Thoracic aorta (tissue), 2 donors: ENCODE measurements around the gene CLN3. TPM values are rescaled to one million over a fixed set of nuclear protein-coding genes. Genes with fewer than 3 reads are reported as not detected.

Experiments used
- ATAC-seq: fragments of 150-250 bp; one replicate; pipeline ENCODE4 v1.8.0; 2017; ENCODE audit warnings: low read depth; ENCODE audit not compliant: insufficient number of reproducible peaks, low FRiP score
- DNase-seq: peaks from one replicate; pipeline ENCODE4 v3.0.0-alpha.2; 2020; ENCODE audit warnings: low spot score
- H3K27ac ChIP-seq, 2 donors: fragments of 200-600 bp; sonication (generic); 1 replicate in 1 of 2; 2 replicates in 1 of 2; pipeline ENCODE4 v1.5.1; 2016; ENCODE audit warnings: mild to moderate bottlenecking in 2 of 2, moderate library complexity in 2 of 2
- H3K27me3 ChIP-seq: fragments of 200-600 bp; sonication (generic); replicated peaks from 2 replicates; pipeline ENCODE4 v1.6.0; 2016; ENCODE audit warnings: mild to moderate bottlenecking; ENCODE audit not compliant: insufficient read depth
- H3K36me3 ChIP-seq: fragments of 200-600 bp; sonication (generic); one replicate; pipeline ENCODE4 v1.5.1; 2016
- H3K4me1 ChIP-seq, 2 donors: fragments of 200-600 bp; sonication (generic); 1 replicate in 1 of 2; 2 replicates in 1 of 2; pipeline versions ENCODE4 v1.5.1 to v1.6.0; 2016; ENCODE audit warnings: low read depth in 2 of 2, mild to moderate bottlenecking in 1 of 2; ENCODE audit not compliant: control insufficient read depth in 1 of 2
- H3K4me3 ChIP-seq: fragments of 200-600 bp; sonication (generic); 2 replicates; pipeline ENCODE4 v1.5.1; 2016; ENCODE audit warnings: mild to moderate bottlenecking
- H3K9me3 ChIP-seq: fragments of 200-600 bp; sonication (generic); 2 replicates; pipeline ENCODE4 v1.5.1; 2016
- total RNA-seq, 2 donors: library from RNA; depleted of rRNA; stranded (reverse); fragments of >200 nt; gene quantifications; one replicate each; pipeline versions ENCODE4 v1.1.0 to v1.2.3, GENCODE V29; 2016
- TF ChIP-seq, protein P1 (sequence below): fragments of 200-600 bp; sonication (generic); IDR thresholded peaks from one replicate; pipeline ENCODE4 v1.5.1; 2019; ENCODE audit warnings: antibody characterized with exemption

The CLN3 gene
- total RNA-seq, 2 donors from 2014 or later: 16.9 to 25.2 TPM

DNA sequence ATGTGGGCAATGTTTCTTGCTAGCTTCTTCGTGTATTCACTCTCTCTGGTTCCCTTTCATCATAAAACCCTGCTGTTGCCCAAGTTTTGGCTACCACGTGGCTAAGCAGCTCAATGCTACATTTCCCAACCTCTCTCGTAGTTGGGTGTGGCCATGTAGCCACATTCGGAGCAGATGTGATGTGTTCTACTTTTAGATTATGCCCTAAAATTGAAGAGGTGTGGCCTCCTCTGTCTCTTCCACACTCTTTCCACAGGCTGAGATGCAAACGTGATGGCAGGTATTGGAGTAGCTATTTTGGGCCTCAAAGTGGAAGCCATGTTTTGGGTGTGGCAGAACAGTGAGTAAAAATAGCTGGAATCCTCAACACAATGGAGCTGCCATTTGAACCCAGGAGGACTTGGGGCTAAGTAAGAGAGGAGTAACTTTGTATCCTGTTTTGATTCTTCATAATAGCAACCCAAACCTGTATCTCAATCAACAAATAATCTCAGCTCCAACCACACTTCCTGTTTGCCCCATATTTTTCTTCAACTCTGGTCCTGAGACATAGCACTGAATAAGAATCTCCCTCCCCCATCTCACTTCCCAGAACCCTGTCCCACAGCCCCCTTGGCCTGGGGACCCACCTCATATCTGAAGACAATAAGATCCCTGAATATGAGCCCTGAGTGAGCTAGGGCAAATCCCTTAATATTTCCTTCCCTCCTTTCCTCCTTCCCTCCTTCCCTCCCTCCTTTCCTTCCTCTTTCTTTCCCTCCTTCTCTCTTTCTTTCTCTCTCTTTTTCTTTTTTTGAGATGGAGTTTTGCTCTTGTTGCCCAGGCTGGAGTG lies 42.9 kb upstream of the CLN3 start:
- ATAC-seq (no peak), DNase-seq (peak; percentile 40)
- TF ChIP-seq, protein P1, sequence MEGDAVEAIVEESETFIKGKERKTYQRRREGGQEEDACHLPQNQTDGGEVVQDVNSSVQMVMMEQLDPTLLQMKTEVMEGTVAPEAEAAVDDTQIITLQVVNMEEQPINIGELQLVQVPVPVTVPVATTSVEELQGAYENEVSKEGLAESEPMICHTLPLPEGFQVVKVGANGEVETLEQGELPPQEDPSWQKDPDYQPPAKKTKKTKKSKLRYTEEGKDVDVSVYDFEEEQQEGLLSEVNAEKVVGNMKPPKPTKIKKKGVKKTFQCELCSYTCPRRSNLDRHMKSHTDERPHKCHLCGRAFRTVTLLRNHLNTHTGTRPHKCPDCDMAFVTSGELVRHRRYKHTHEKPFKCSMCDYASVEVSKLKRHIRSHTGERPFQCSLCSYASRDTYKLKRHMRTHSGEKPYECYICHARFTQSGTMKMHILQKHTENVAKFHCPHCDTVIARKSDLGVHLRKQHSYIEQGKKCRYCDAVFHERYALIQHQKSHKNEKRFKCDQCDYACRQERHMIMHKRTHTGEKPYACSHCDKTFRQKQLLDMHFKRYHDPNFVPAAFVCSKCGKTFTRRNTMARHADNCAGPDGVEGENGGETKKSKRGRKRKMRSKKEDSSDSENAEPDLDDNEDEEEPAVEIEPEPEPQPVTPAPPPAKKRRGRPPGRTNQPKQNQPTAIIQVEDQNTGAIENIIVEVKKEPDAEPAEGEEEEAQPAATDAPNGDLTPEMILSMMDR: no peak
- Histone ChIP-seq H3K4me3 (no peak overlapping the region), H3K9me3 (no peaks in the 10 kb centered on the region), H3K4me1 (peaks cover 31 to 48% of the 10 kb centered on the region in 2 donors), H3K36me3 (peaks cover 22% of the 10 kb centered on the region), H3K27me3 (no peaks in the 10 kb centered on the region), H3K27ac (peak overlapping the region in 1 of 2 donors; percentile 22)

DNA sequence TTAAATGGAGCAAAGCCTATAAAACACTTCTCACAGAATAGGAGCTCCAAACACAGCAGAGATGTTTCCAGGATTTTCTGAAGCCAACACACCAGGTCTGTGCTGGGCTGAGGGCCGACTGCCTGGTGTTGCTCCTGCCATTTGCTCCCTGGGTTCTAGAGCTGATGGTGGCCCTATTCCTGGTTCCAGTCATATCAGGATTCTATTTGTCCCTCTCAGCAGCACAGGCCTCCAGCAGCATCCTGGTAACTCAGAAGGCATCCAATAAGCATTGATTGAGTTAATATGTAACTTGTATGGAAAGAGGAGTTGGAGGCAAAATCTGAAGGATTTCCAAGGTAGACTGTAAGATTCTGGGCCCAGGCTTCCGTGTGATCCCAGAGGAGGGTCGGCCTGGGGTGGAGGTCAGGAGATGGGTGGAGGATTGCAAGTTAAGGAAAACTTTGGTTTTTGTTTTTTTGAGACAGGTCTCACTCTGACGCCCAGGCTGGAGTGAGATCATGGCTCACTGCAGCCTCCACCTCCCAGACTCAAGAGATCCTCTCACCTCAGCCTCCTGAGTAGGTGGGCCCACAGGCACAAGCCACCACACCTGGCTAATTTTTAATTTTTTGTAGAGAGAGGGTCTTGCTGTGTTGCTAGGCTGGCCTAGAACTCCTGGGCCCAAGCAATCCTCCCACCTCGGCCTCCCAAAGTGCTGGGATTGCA lies 41.2 kb upstream of the CLN3 start:
- Histone ChIP-seq H3K27ac (peak overlapping the region; percentile 45 to 58), H3K4me3 (no peak overlapping the region), H3K4me1 (peaks cover 30 to 37% of the 10 kb centered on the region in 2 donors), H3K9me3 (no peaks in the 10 kb centered on the region), H3K27me3 (no peaks in the 10 kb centered on the region), H3K36me3 (peaks cover 22% of the 10 kb centered on the region)
- DNase-seq (no peak), ATAC-seq (no peak)
- TF ChIP-seq, protein P1: no peak

DNA sequence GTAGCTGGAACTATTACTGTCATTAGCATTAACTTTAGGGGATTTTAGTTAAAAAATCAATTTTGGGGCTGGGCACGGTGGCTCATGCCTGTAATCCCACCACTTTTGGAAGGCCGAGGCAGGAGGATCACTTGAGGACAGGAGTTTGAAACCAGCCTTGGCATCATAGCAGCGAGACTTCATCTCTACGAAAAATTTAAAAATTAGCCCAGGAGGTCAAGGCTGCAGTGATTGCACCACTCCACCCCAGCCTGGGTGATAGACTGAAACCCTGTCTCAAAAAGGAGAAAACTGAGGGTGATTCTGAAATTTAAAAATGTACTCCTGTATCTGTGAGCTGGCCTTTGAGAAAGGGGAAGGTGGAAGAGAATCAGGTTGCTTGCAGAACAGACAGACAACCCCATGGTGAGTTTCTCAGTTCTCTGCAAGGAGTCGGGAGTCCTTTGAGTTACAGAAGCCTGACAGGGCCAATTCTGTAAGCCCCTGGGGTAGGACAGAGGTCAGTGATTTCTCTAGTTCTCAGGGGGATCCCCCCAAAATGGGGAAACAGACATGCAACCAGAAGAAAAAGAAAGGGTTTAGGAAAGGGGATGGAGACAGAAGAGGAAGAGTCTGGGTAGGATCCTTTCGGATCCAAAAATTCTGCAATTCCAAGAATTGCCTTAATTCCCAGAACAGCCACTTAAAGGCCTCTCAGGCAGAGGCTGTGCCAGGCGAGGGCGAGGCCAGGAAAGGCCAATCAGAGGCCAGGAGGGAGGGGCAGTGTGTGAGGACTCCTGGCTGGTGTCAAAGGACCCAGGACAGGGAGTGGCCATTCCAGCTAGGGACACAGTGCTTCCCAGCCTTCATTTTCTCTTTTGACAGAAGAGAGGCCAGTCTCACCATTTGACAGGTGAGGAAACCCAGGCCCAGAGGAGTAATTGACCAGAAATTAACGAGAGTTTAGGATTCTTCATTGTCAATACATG lies 40.2 kb upstream of the CLN3 start:
- H3K4me1 ChIP-seq: peaks cover 21 to 26% of the 10 kb centered on the region in 2 donors
- TF ChIP-seq, protein P1: no peak
- H3K27ac ChIP-seq: peak overlapping the region; percentile 45 to 58
- peak; percentile 28 for DNase-seq
- no peak overlapping the region for H3K4me3 ChIP-seq
- H3K27me3 ChIP-seq: no peaks in the 10 kb centered on the region
- peak; percentile 30 for ATAC-seq
- peaks cover 18% of the 10 kb centered on the region for H3K36me3 ChIP-seq
- no peaks in the 10 kb centered on the region for H3K9me3 ChIP-seq

DNA sequence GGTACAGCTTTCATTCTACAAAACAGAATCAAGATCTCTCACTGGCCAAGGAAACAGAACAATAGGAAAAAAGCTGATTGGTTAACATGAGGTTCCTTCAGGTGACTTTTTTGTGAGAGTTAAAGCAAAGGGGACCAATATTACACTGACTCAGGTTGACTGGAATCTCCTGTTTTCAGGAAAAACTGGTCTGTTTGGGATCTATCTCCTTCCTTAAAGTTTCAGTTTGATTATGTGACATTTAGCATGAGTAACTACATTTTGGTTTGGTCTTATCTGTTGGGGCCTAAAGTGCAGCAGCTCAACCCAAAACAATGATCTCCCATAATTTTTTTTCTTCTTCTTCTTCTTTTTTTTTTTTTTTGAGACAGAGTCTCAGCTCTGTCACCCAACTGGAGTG lies 37.2 kb upstream of the CLN3 start:
- Histone ChIP-seq H3K36me3 (no peaks in the 10 kb centered on the region), H3K4me3 (no peak overlapping the region), H3K27ac (no peak overlapping the region), H3K27me3 (no peaks in the 10 kb centered on the region), H3K9me3 (no peaks in the 10 kb centered on the region), H3K4me1 (peaks cover 9 to 12% of the 10 kb centered on the region in 2 donors)
- ATAC-seq (no peak), DNase-seq (no peak)
- TF ChIP-seq, protein P1: no peak
